ENCODE measurements around the gene VMP1. TPM values are rescaled to one million over a fixed set of nuclear protein-coding genes. Genes with fewer than 3 reads are reported as not detected.

VMP1 gene
- total and polyA plus RNA-seq, 4 donors: 46.4 to 118 (median 71.6) TPM

- Histone ChIP-seq H3K4me1 (ENCODE audit: control insufficient read depth in 4 of 4, insufficient read depth in 4 of 4, low read length in 3 of 4) (peaks cover 0 to 12% (median 11%) of the 10 kb centered on the region in 4 donors), H3K4me3 (ENCODE audit: low read depth in 1 of 3, low read length in 3 of 3) (no peak overlapping the region), H3K27ac (ENCODE audit: low read depth in 1 of 2, low read length in 2 of 2) (no peak overlapping the region), H3K9me3 (ENCODE audit: control insufficient read depth in 4 of 4, low read length in 3 of 4) (no peaks in the 10 kb centered on the region), H3K9ac (ENCODE audit: low read depth in 1 of 2, low read length in 2 of 2) (no peak overlapping the region), H3K27me3 (ENCODE audit: control insufficient read depth in 4 of 4, insufficient read depth in 4 of 4, low read length in 3 of 4) (no peaks in the 10 kb centered on the region), H3K36me3 (ENCODE audit: control insufficient read depth in 4 of 4, insufficient read depth in 3 of 4, low read depth in 1 of 4, low read length in 3 of 4) (no peaks in the 10 kb centered on the region)
- no peak for DNase-seq (ENCODE audit: low spot score)
- no peak for TF ChIP-seq NR2F2 (IDR thresholded peaks at IDR 0.05)
- TF ChIP-seq ATF3 (IDR thresholded peaks at IDR 0.05): no peak
- TF ChIP-seq EGR1 (IDR thresholded peaks at IDR 0.05; ENCODE audit: low read depth in 2 of 2): no peak
- TF ChIP-seq FOXA2 (IDR thresholded peaks at IDR 0.05): no peak
- no peak for TF ChIP-seq YY1 (IDR thresholded peaks at IDR 0.05)
- TF ChIP-seq ZBTB33 (IDR thresholded peaks at IDR 0.05): no peak
- TF ChIP-seq FOXA1 (IDR thresholded peaks at IDR 0.05): no peak
- TF ChIP-seq TAF1 (conservative IDR thresholded peaks at IDR 0.05): no peak
- TF ChIP-seq RAD21 (IDR thresholded peaks at IDR 0.05): no peak
- TF ChIP-seq HNF4A (conservative IDR thresholded peaks at IDR 0.05): no peak
- no peak for TF ChIP-seq JUND (IDR thresholded peaks at IDR 0.05)
- no peak for TF ChIP-seq SP1 (IDR thresholded peaks at IDR 0.05)
- no peak for TF ChIP-seq RXRA (IDR thresholded peaks at IDR 0.05)
- TF ChIP-seq GABPA (IDR thresholded peaks at IDR 0.05 in 1 of 2, conservative IDR thresholded peaks at IDR 0.05 in 1 of 2): no peak
- TF ChIP-seq, protein P1, sequence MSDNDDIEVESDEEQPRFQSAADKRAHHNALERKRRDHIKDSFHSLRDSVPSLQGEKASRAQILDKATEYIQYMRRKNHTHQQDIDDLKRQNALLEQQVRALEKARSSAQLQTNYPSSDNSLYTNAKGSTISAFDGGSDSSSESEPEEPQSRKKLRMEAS (IDR thresholded peaks at IDR 0.05): no peak
- no peak for TF ChIP-seq HNF4G (IDR thresholded peaks at IDR 0.05)
- no peak for TF ChIP-seq REST (IDR thresholded peaks at IDR 0.05)
- TF ChIP-seq CTCF (IDR thresholded peaks at IDR 0.05; ENCODE audit: low read depth, low read length, missing input control): no peak
- 73% methylated on average over 1 of the region's 1 CpG for WGBS
Observed at GRCh38 chr17:59830846-59831486, 123.5 kb downstream of the VMP1 start.

Measured in liver (tissue), 9 donors.